Measurements from ENCODE around the gene SFTPA2. TPM values are rescaled to one million over a fixed set of nuclear protein-coding genes. Genes with fewer than 3 reads are reported as not detected.
"Not testable (repeated sequence)": the region's sequence is repeated elsewhere in the genome, so short reads cannot be mapped to it uniquely, and the experiment has no call there.

SFTPA2 gene
- total RNA-seq, 1 donor: not detected

DNA sequence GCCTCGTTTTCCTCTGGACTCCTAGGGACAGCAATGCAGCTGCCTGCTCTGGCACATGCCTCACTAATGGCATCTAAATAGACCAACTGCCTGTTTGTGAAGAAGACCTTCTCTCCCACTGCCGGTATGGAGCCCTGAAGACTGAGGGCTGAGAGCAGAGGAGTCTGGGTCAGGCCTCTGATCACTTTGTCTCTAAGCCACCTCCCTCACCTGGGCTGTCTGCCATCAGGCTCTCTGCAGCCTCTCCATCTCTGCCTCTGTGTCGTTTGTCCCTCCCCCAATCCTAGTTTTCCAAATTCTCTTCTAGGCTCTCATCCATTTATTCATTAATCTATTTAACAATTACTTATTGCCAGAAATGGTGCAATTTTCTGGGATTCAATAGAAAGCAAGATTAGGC is 35.3 kb upstream of the SFTPA2 start:
- no peak overlapping the region for H3K4me3 ChIP-seq (ENCODE audit: low read depth, low read length)
- TF ChIP-seq, protein P1, sequence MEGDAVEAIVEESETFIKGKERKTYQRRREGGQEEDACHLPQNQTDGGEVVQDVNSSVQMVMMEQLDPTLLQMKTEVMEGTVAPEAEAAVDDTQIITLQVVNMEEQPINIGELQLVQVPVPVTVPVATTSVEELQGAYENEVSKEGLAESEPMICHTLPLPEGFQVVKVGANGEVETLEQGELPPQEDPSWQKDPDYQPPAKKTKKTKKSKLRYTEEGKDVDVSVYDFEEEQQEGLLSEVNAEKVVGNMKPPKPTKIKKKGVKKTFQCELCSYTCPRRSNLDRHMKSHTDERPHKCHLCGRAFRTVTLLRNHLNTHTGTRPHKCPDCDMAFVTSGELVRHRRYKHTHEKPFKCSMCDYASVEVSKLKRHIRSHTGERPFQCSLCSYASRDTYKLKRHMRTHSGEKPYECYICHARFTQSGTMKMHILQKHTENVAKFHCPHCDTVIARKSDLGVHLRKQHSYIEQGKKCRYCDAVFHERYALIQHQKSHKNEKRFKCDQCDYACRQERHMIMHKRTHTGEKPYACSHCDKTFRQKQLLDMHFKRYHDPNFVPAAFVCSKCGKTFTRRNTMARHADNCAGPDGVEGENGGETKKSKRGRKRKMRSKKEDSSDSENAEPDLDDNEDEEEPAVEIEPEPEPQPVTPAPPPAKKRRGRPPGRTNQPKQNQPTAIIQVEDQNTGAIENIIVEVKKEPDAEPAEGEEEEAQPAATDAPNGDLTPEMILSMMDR (IDR thresholded peaks at IDR 0.05; ENCODE audit: insufficient read depth, low read depth, low read length): no peak

DNA sequence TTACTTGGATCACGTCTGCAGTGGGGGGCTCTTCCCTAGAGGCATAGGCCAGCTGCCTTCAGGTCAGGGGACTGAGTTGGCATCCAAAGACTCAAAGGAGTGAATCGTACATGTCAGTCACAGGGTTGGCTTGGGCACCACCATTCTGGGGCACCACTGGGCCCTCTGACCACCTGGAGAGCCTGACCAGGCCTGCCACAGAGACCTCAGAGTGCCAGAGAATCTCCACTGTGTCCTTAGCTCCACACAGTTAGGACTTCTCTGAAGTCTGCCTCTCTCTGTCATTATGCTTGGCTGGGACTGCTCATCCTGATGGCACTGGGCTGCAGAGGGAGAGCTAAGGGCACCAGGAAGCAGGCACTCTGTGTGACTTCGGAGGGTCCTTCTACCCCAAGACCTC is 34.4 kb upstream of the SFTPA2 start:
- H3K4me3 ChIP-seq (ENCODE audit: low read depth, low read length); DNase-seq (ENCODE audit: low read depth): not testable (repeated sequence)

More for the DNA sequence above, 35.3 kb upstream of the SFTPA2 start:
- no peak for DNase-seq (ENCODE audit: low read depth)

DNA sequence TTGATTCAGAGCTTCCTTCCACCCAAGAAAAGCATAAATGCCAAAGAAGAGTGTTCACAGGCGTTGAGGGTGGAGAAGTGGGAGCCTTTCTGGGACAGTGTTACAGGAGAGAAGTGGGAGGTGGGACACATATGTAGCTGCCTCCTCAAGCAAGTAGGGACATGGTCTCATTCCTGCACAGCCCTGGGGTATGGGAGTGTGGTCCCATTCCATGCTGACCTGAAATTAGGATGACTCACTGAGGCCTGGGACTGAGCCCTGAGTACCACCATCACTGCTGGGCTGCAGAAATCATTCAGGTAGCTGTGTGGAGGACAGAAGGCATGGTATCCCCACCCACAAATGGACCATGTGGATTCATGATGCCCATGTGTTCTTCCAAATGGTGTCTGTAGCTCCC is 33.2 kb upstream of the SFTPA2 start:
- TF ChIP-seq, protein P1 (IDR thresholded peaks at IDR 0.05; ENCODE audit: insufficient read depth, low read depth, low read length): no peak
- no peak for DNase-seq (ENCODE audit: low read depth)
- H3K4me3 ChIP-seq (ENCODE audit: low read depth, low read length): no peak overlapping the region

DNA sequence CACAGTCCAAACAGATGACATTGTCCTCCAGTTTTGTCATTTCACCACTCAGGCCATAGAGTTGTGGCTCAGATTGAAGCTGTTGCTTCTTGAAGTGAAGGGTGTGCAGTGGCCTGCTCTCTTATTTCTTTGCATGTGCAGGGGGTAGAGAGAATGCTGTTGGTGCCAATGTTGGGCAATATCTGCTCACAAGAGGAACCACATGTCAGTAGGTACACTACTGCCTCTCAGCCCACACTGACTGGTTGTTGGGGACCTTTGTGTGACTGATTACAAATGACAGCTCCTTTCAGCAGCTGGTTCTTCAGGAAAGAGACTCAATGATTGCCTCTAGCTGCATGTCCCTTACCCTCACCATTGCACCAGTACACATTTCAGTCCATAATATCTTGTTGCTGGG is 28.6 kb upstream of the SFTPA2 start:
- no peak overlapping the region for H3K4me3 ChIP-seq (ENCODE audit: low read depth, low read length)
- no peak for DNase-seq (ENCODE audit: low read depth)
- TF ChIP-seq, protein P1 (IDR thresholded peaks at IDR 0.05; ENCODE audit: insufficient read depth, low read depth, low read length): no peak

DNA sequence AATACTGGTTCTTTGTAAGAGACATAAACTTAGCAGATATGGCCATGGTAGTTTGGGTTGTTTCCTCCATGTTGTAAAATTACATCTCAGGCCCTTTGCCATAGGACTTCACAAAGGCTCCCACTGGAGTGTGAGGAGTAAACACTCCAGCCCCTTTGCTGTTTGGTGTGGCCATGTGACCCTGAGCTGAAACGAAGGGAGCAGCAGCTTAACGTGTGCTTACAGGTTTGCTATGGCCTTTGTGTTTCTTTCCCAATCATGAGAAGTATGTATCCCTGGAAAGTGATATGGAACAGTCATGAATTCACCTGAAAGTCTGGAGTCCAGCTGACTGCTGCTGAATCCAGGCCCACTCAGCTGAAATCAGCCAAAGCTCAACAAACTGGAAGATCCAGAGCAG is 26.7 kb upstream of the SFTPA2 start:
- TF ChIP-seq, protein P1 (IDR thresholded peaks at IDR 0.05; ENCODE audit: insufficient read depth, low read depth, low read length): no peak
- H3K4me3 ChIP-seq (ENCODE audit: low read depth, low read length): no peak overlapping the region
- no peak for DNase-seq (ENCODE audit: low read depth)

DNA sequence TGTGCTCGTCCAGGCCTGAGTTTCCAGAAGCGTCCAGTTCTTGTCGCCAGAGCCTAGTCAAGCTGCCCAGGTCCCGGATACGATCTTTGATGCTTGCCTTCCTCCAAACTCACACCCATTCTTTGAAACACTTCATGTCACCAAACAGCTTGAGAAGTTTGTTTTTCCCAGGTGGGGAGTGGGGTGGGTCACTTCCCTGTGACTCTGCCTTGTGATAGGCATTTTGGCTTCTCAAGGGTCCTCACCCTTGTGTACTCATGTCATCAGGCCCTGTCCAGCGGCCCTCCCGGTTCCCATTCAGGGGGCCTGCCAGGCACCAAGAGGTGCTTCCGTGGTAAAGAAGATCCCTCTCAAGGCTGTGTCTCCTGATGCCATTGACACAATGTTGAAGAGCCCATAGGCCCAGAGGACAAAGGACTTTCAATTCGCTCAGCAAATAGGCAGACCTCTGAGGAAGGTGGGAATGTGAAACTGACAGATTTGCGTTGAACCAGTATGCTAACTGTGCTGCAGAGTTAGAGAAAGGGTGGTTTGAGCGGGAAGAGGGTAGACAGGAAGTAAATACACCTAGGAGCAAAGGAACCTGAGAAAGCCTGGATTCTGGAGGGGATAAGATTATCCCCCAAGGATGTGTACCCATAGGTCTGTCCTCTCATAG is 25.8 kb upstream of the SFTPA2 start:
- DNase-seq (ENCODE audit: low read depth): no peak
- no peak overlapping the region for H3K4me3 ChIP-seq (ENCODE audit: low read depth, low read length)
- TF ChIP-seq, protein P1 (IDR thresholded peaks at IDR 0.05; ENCODE audit: insufficient read depth, low read depth, low read length): no peak

DNA sequence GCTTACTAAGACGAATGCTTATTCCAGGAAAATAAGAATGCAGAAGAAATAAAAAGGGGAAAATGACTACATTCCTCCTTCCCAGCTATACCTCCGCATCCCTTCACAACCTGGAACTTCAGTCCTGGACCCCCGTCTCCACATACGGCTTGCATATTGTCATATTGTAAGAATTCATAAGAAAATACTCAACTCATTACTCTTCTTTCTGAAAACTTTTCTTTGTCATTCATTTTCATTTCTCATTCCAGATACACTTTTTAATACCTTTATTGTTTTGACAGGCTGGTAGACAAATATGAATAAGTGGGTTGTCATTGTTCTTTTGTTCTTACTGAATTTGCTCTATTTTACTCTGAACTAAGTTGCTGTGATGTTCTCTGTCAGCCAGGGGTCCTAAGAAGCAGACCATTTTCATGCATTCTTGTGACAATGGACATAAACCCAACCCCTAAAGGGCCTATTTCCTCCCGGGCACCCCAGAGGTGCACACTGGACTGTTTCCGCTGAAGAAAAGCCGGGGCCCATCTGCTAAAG is 23.3 kb upstream of the SFTPA2 start:
- no peak overlapping the region for H3K4me3 ChIP-seq (ENCODE audit: low read depth, low read length)
- TF ChIP-seq, protein P1 (IDR thresholded peaks at IDR 0.05; ENCODE audit: insufficient read depth, low read depth, low read length): no peak
- no peak for DNase-seq (ENCODE audit: low read depth)

DNA sequence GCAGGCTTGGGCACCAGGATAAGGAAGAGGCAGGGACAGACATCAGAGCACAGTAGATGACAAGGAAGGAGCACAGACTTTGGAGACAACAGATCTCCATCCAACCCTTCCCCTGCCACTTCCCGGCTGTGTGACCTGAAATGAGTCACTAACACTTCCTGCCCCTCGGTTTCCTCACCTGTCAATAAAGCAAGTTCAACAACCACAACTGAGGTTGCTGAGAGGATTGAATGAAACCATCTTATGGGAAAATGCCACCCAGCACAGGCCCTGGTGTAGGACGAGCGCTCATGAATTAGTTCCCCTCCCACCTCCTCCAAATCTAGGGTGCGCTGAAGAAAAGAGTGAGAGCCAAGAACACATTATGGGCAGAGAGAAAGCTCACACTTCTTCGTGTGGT is 22.7 kb upstream of the SFTPA2 start:
- not testable (repeated sequence) for H3K4me3 ChIP-seq (ENCODE audit: low read depth, low read length)

More for the DNA sequence above, 22.7 kb upstream of the SFTPA2 start:
- DNase-seq (ENCODE audit: low read depth): not testable (repeated sequence)
